Measurements from ENCODE around the gene ALDH1L1.

The ALDH1L1 gene

DNA sequence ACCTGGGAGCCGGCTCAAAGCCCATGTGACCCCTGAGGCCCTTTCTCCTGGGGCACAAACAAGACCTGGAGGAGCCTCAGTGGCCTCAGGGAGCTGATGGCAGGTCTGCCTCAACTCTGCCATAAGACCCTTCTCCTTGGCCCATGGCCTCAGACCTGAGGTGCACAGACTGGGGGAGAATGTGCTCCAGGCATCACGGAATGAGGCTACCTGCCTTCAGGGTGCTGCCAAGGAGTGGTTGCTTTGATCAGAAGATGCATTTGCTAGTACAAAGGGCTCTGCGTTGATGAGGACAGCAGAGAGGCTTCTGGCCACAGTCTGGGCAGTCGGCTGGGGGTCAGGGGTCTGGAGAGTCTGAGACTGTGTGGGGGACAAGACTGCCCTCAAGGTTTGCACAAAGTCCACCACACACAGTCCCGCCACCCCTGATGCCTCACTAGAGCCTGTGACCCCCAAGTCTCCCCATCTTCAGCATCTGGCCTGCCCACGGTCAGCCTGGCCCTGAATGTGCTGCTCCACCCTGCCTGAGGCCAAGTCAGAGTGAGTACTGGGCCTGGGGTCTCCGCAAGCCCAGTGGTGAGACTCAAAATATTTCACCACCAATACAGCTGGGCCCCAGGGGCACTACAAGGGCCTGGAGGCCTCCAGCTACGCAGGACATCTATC is 26.6 kb downstream of the ALDH1L1 start:
- no peak for DNase-seq

DNA sequence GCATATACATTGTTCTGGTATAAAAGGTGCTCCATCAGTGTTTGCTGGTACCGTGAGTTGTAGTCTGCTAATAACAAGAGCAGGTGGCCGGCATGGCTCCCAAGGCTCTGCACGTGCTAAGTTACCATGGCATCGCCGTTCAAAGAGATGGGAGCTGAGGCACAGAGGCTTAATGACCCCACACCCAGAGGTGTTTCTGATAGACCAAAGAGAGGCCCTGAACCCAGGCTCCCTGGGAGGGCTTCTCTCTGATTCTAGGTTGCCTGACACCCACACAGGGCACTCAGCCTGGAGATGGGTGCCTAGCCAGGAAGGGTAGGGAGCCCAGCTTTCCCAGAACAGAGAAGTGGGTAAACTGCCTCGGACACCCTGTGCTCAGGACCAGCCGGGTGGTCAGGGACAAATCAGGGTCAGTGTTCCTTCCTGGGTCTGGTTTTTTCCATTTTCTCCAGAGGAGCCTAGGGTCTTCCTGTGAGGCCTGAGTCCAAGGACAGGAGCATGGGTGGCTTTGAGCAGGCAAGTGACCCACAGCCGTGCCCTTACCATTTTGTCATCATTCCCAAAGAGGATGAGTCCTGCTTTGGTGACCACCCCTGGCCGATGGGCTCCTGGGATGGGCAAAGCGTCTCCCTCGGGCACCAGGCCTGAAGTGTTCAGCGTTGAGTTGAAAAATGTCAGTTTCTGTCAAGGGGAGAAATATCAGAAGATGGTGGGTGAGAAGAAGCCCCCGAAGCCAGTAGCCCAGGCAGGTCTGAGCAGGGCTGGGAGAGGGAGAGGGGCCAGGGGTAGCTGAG is 27.3 kb downstream of the ALDH1L1 start:
- no peak for DNase-seq

DNA sequence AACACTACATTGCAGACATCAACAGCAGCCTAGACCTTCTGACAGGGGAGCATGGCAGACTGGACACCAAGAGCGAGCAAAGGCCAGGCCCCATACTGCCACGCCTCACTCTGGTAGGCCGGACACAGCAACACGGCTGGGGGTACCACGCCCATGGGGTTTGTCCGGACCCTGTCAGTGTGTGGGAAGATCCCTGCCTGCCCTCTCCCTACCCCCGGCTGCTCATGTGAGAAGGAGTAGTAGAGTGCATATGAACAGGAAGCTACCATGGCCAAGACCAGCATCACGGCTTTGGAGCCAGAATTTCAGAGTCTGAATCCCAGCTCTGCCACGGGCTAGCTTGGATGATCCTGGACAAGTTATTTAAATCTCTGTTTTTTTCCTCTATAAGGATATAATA is 27.9 kb downstream of the ALDH1L1 start:
- DNase-seq = no peak

DNA sequence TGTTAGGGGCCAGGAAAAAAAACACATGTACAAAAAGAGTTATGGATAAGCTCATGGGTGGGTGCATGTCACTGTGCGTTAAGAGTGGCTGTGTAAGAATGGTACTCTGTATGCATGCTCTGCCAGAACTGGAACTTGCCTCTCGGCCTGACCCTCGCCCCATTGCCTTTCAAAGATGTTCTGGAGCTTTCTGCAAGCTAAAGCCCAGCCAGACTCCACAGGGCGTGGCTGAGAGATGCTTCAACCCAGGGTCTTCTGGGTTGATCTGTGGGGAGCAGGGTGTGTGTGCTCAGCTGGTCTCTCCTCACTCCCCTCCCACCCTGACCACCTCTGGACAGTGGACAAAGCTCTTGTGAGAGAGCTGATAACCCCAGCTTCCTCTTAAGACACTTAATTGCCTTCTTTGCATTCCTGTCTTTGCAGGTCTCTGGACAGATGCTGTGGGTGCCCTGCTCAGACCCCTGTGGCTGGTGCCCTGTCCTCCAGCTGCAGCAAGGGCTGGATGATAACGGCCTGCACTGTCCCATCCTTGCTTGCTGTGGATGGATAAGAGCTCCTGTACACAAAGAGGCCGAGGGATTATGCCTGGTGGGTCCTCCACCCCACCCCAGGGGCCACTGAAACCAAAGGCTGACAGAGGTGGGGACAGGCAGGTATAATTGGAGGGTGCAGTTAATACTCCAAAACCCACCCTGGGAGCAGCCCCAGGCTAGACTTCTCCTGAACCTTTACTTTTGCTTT is 28.7 kb downstream of the ALDH1L1 start:
- no peak for DNase-seq

DNA sequence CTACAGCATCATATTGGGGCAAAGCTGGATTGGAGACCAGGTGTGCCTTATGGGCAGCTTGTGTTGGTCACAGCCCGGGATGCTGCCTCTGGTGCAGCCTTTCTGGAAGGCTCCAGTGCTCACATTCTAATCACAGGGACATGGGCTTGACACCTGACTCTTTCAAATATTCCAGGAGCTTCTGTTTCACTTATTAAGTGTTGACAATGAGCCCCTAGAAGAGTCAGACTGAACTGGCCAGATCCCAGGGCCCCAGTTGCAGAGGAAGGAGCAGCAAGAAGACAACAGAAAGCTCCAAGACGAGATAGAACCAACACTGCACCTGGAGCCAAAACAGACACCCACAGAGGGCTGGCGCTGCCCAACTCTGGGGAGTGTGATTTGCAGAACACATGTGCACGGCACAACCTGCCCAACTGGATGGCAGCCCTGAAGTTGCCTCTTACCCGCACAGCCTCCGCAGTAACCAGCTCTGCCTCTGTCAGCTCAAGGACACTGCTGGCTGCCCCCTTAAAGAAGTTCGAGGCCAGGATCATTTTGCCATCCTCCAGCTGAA is 30.3 kb downstream of the ALDH1L1 start:
- DNase-seq = no peak

DNA sequence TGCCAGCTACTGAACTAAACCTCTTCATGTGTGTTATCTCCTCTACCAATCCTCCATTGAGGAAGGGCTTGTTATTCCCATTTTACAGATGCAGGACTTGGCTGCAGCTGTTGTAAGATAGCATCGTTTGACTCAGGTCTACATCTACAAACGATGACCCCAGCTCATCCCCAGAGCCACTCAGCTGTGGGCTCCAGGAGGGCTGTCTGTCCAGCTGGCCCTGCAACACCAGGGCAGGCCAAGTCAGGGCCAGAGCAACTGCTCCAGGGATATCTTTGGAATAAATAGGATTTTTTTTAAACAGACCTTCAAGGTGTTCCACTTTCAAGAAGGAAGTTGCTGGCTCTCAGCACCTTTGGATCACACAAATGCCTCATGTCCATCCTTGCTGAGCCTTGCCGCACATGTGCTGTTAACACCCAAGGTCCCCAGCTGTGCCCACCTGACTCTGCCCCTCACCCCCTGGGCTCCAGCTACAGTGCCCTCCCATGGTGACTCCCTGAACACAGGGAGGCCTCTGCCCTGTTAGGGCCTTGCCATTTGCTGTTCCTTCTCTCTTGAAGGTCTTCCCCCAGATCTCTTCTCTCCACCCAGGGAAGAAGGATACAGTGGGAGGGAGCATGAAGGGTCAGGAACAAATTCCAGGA is 31.0 kb downstream of the ALDH1L1 start:
- DNase-seq = no peak

DNA sequence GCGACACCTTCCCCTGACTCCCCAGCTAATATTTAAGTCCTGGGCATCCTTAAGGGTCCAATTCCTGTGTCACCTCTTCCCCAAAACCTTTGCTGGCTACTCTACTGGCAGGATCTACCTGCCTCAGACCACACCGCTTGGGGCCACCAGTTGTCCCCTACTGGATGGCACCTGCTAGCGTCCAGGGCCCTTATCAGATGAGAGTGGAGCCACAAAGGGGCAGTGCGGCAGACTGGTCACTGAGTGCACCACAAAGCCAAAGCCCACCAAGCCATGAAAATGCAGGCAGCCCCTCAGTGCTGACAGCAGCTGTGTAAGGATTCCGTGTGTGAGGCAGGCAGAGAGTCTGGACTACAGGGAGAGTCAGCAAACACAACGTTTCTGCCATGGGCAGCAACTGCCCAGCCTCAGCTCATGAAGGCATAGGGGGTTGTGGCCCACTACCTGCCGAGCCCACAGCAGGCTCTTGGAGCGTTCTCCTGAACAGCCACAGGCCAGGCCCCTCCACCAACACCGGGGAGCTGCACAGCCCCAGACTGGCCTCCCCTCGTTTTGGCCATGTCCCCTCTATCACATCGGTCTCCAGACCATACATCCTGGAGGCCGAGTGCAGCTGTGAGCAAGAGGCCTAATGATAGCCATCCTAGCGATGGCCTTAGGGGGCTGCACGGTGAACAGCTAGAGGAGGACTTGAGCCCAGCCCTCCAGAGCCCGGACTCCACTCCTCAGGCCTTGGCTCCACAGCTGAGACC is 32.3 kb downstream of the ALDH1L1 start:
- no peak for DNase-seq

DNA sequence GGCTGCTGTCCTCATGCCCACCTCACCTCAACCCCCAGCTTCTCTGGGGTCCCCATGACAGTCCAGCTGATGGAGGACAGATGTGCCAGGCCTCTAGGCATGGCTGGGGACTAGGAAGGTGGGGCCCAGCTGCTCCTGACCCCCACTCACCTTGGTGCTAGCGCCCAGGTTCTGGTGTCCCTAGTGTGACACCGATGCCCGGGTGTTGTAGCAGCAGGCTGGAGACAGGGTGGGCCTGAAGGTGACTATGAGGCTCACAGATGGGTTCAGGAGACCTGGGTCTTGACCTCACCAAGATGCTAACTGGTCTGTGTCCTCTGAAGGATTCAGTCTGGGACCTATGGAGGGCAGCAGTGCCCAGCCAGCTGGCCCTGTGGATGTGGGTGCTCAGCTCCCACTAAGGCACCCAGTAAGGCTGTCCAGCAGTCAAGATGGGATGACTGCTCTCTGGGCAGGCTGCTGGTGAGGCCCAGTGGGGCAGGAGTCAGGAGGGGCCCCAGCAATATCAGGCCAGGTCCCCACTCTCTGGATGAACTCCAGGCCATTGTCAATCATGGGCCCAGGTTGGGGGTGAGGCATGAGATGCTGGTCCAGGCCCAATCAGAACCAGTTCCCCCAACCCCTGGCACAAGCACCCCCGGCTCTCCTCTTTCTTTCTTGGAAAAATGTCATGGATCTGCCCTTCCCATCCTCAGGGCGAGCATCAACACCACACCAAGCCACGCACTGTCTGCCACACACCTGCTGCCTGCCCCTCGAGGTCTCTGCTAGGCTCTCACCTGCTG is 33.0 kb downstream of the ALDH1L1 start:
- no peak for DNase-seq

DNA sequence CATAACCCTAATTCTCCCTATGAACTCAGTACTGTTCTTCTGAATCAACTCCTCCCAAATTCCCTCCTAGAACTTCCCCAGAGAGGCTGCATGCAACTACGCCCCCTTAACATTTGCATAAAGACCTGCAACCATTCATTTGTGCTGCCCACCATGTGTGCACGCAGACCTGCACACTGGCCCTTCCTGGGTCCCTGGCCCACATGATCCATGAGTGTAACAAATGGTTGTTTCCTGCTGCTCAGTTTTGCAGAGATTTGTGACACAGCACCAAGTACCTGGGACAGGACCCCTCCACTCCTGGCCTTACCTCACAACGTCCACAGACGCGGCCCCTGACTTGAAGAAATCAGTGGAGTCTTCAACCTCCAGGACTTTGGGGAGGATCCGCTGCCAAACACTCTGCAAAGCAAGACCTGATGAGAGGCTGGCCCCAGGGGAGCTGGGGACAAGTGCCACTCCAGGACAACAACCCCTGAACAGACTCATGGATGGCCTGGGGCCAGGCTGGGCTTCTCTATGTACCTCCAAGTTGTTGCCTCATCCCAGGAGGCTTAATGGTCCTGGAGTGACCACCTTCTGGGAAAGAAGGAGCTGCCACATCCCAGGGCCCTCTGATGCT is 33.8 kb downstream of the ALDH1L1 start:
- DNase-seq = no peak

DNA sequence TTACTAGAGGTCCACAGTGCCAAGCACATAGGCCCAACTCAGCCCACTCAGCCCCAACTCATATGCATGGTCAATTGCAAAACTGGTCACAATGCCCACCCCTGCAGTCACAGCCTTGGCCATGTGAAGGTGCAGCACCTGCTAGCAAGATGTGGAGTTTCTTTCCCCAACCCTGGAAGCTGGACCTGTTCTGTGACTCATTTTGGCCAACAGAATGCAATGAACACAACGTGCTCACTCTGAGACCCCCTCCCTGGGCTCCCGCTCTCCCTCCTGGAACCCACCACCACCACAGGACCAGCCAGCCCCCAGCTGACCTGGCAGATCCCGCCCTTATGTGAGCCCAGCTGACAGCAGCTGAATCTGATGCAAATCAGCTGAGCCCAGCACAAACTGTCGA is 34.4 kb downstream of the ALDH1L1 start:
- no peak for DNase-seq

DNA sequence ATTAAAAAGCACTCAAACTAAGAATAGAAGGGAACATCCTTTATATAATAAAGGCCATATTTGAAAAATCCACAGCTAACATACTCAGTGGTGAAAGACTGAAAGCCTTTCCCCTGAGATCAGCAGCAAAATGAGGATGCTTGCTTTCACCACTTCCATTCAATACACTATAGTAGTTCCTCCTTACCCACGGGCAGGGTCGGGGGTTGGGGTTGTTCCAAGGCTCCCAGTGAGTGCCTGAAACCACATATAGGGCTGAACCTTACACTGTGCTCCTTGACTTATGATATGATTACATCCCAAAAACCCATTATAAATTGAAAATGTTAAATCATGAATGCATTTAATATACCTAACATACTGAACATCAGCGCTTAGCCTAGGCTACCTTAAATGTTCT is 37.7 kb downstream of the ALDH1L1 start:
- no peak for DNase-seq

DNA sequence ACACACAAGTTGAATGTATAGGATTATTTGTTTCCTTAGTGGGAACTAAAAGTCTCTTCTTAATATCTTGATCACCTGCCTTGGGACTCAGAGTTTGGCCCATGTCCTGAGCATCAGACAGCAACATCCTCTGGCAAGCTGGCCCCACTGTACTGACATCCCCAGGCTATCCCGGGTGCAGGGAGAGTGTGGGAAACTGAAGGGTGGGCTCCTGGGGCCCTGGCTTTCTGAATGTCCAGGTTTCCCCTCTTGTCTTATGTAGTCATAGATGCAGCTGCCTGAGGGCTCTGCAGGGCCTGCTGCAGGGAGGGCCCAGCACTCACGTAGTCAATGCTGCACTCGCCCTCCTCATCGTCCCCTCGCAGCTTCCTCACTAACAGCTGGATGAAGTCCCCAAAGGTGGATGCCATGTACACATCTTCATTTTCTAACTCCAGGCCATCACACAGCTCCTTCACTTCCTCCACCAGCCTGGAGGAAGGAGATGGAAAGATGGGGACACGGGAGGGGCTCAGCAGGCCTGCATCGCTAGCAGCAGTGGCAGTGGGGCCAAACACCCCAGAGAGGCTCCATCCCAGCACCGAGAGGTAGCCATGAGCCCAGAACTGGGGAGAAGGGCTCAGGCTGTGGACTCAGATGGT is 42.8 kb downstream of the ALDH1L1 start:
- DNase-seq = no peak

DNA sequence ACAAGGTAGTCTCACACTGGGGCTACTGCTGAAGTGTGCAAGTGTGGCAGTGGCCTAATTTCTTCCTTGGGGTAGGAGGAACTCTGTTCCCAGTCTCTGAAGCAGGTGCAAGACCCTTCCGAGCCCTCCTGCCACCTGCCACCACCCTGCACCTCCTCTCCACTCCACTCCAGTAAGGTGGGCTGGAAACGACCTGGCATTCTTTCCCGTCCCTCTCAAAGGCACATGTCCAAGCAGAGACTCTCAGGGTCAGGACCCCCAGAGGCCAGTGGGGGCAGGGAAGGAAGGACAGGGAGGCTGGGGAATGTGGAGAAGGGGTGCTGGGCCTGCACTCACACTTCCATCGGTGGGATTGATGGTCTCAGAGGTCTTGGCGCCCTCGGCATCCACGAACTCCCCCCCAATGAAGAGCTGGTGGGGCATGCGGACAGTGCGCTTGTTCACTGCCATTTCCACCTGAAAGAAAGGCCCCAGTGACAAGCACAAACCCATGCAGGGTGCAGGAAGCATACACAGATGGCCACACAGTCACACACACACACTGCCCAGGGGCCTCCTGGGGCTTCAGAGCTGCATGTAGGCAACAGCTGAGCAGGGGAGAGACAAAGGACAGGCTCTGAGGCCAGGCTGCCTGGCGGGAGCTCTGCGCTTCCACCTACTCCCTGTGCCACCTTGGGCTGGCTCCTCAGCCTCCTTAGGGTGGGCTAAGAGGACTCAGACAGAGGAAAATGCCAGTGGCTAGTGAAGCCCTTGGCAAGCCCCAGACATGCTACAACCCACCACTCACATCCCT is 43.8 kb downstream of the ALDH1L1 start:
- no peak for DNase-seq

DNA sequence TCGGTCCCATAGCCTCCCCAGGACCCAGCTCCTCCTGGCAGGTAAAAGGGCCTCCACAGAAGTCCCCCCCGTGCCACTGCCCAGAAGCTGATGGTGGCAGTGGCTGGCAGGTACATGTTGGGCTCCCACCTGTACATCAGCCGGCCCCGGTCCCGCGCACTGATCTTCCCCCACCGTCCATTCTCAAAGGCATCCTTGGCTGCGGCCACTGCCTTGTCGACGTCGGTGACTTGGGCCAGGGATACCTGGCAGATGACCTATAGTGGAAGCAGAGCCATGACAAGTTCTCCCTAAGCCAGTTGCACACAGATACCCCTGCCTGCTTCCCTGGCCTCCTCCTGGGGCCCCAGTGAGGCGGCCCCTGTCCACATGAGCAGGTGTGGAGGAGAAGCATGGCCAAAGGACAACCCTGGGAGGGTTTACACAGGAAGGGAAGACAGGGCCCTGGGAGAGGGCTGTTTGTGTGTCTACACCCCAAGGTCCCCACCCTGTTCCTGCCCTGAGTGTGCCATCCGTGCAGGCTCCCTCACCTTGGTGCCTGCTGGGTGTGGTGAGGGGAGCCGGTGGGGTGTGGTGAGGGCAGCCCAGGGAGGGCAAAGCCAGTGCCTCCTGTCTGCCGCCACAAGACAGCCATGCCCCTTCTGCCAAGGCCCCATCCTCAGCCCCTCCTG is 44.8 kb downstream of the ALDH1L1 start:
- DNase-seq = no peak

DNA sequence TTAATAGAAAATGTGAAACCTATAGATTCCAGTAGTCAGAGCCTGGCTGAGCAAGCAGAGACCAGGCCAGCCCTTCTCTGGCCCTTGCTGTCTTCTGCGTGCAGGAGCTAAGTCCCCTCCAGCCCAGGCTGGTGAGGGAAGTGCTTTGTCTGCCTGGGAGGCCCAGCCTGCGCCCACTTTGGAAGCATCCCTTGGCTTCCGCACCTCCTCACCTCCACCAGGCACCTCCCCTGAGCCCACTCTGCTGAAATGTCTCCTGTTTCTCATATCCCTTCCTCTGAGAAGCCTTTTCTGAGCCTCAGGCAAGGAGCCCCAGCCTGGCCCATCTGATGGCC is 45.3 kb downstream of the ALDH1L1 start:
- DNase-seq = no peak

DNA sequence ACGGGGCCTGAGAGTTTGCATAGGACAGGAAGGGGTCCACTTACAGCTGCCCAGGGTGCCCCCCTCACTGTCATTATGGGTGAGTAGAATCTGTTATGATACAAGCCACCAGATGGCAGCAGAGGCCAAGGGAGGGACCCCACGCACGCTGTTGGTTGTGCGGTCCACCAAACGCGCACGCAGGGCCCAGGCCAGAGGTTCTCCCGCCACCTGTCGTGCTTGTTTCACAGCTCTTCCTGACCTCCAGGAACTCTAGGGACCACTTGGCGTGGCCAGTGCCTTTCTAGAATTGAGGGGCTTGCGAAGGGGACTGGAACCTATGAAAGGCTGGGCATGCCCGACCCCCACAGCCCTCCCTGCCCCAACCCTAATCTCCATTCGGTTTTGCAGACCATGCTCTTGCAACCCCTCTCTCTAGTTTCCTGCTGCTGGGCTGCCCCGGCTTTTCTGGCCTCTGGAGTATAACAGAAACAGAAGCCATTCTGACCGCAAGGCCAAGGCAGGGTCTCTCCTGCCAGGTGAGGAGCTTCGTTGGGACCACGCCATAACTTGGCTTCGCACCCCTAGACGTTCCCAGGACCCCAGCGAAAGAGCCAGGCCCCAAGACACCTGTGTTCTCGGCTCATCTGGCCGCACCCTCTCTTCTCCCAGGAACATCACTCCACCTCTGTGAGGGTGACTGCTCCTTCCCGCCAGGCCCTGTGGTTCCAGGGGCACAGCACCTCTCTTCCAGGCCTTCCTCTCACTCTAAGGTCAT is 46.0 kb downstream of the ALDH1L1 start:
- DNase-seq = peak; percentile 17

DNA sequence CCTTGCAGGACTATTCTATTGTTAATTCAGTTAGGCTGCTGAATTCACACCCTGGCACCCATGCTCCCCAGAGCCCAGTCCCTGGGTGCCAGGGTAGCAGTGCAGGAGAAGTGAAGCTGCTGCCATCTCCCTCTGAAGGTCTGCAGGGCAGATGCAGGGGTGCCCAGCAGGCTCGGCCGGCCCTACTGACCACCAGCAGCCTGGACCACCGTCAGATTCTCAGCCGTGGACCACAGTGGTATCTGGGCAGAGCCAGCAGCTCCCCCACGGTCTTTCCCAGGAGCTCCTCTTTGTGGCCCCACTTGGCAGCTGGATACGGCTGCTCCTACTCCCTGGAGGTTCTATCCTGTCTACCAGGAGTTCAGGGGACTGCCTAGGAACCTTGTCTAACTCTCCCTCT is 46.8 kb downstream of the ALDH1L1 start:
- DNase-seq = no peak

DNA sequence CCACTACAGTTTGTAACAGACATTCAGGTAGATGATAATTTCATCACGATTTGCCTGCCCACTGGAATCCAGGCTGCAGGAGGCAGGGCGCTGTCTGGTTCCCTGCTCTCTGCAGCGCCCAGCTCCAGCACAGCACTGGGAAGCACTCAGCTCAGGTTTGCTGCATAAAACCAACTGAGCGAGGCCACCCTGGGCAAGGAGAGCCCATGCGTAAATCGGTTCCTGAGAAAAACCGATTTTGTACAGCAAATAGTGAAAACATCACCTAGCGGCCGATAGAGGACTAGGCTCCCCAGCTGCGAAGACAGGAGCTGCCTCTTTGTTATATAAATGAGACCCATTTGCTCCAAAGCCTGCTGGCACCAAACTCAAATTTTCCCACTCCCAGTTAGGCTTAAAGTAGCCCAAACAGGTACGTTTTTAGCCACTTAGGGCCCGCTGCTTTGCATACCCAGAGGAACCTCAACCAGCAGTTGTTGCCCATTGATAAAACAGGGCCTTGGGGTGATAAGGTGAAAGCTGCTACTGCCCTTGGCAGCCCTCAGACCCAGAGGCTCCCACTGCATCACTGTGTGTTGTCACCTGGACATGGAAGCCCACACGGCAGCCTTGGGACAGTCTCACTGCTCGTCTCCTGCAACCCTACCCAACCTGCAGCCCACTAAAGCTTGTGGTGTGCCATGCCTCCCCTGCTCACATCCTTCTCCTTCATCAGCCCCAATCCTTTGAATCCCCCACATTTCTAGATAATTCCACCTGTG is 47.5 kb downstream of the ALDH1L1 start:
- no peak for DNase-seq

Data from effector CD4-positive, alpha-beta T cell (primary cell).